ENCODE measurements around the gene ZNF184. TPM values are rescaled to one million over a fixed set of nuclear protein-coding genes. Genes with fewer than 3 reads are reported as not detected.

Gene ZNF184
- total RNA-seq, 1 experiment from 2014 or later: 10.2 TPM

DNA sequence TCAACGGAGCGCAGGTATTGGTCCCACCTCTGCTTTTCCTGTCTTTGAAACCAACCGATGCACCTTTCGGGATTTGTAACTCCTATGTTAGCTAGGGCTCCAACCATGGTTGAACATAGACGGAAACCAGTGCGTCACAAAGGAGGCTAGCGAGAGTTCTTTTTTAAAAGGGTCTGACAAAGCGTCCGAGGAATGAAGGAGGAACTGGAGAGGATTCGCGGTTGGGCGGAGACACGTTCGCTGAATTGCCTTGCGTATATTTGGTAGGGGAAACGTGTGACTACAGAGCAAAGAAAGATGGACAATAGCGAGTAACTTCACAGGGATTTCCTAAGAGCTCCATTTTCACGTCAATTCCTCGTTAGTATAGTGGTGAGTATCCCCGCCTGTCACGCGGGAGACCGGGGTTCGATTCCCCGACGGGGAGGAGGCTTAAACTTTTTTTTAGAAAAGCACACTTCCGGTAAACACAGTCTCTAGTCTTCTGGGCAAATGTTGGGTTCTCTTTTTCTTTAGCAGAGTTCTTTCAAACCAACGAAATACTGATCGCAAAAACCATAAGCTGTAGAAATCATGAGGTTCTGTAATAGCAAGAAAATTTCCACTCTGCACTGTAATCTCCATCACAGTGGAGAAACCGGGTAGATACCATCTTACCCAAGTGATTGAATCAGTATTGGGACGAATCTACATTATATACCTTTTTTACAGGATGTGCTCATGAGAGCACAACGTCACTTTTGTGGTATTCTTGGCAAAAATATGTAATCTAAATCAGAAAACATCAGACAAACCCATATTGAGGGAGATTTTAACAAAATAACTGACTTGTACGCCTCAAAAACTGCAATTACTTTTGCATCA is 6.6 kb upstream of the ZNF184 start:
- DNase-seq (ENCODE audit: low spot score): peak; percentile 82

- DNase-seq (ENCODE audit: low spot score): peak; percentile 91
Measured at GRCh38 chr6:27478706-27479318, 5.9 kb upstream of the ZNF184 start.

GRCh38 chr6:27478141-27478705 is 5.3 kb upstream of the ZNF184 start:
- DNase-seq (ENCODE audit: low spot score): no peak

- no peak for DNase-seq (ENCODE audit: low spot score)
Measured at GRCh38 chr6:27477318-27478013, 4.6 kb upstream of the ZNF184 start.

GRCh38 chr6:27476090-27476489 is 3.2 kb upstream of the ZNF184 start:
- DNase-seq (ENCODE audit: low spot score): no peak

DNA sequence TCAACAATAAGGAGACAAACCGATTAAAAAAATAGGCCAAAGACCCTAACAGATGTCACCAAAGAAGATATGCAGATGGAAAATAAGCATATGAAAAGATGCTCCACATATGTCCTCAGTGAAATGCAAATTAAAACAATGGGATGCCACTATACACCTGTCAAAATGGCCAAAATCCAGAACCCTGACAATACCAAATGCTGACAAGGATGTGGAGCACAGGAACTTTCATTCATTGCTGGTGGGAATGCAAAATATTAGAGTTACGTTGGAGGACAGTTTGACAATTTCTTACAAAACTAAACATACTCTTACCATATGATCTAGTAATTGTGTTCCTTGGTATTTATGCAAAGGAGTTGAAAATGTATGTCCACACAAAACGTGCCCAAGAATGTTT is 1.8 kb upstream of the ZNF184 start:
- no peak for DNase-seq (ENCODE audit: low spot score)

GRCh38 chr6:27474172-27474465 is 1.2 kb upstream of the ZNF184 start:
- no peak for DNase-seq (ENCODE audit: low spot score)

DNA sequence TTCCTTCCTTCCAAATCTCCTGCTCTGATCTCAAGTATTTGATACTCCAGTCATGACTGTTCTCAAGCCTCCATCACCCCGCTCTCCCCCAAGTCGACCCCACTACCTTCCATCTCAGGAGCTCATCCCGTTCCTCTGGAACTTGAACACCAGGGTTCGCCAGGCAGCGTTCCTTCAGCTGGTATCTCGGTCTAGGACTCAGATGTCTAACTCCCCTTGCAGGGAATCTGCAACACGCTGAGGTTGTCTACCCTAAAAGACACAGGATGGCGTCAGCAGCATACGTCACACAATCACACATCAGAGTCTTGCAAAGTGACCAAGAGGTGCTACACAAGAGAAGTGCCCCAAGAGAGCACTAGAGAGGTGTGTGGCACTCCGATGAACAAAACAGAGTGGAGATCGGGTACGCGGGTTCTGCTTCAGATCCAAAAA is 706 bp downstream of the ZNF184 start:
- peak; percentile 78 for DNase-seq (ENCODE audit: low spot score)

DNA sequence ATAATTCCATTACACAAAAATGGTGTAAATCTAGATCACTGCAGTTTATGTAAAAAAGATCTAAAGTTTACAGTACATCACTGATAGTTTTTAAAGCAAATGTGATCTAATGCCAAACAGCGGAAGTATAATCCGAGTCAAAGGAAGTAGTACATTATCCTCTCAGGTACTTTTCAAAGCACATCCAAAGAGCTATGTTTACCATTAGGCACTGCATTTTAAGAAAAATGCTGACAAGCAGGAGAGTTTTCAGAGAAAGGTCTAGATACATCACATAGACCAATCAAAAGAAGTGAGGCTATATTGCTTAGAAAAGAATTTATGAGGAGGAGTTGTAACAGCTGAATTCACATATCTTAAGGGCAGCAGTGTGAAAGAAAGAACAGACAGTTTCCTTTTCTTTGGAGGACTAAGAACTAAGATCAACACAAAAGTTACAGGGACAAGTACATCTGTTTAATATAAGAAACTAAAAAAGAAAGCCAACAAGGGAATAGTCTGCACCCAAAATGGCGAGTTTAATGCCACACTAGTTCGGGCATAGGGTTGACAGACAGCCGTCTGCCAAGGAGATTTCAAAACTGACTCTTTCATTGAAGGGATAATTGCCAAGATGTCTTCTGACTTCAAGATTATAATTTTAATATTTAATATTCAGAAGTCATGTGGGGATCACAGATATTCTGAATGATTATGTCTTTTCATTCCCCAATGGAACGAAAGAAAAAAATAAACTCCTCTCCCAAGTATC is 1.4 kb downstream of the ZNF184 start:
- DNase-seq (ENCODE audit: low spot score): no peak

- no peak for DNase-seq (ENCODE audit: low spot score)
Measured at GRCh38 chr6:27470023-27470422, 2.9 kb downstream of the ZNF184 start.

- DNase-seq (ENCODE audit: low spot score): no peak
Measured at GRCh38 chr6:27468334-27468733, 4.6 kb downstream of the ZNF184 start.

DNA sequence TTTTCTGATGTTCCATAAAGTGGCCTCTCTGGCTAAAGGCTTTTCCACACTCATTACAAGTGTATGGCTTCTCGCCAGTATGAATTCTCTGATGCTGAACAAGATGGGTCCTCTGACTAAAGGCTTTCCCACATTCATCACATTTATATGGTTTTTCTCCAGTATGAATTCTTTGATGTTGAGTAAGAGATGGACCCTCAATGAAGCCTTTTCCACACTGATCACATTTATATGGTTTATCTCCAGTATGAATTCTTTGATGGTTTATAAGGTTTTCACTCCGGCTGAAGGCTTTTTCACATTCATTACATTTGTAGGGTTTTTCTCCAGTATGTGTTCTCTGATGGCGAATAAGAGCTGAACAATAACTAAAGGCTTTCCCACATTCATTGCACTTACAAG is 20.4 kb downstream of the ZNF184 start:
- no peak for DNase-seq (ENCODE audit: low spot score)

DNA sequence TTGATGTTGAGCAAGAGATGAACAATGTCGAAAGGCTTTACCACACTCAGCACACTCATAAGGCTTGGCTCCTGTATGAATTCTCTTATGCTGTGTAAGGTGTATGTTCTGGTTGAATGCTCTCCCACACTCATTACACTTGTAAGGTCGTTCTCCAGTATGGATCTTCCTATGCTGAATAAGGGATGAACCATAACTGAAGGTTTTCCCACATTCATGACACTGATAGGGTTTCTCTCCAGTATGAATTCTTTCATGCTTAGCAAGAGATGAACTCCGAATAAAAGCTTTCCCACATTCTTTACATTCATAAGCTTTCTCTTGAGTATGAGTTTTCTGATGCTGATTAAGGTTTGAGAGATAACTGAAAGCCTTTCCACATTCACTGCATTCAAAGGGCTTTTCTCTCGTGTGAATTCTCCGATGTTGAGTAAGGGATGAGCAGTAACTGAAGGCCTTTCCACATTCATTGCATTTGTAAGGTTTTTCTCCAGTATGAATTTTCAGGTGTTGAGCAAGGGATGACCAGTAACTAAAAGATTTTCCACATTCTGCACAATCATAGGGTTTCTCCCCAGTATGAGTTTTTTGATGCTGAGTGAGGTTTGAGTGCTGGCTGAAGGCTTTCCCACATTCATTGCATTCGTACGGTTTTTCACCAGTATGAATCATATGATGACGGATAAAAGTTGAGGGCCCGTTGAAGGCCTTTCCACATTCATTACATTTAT is 21.1 kb downstream of the ZNF184 start:
- DNase-seq (ENCODE audit: low spot score): no peak

DNA sequence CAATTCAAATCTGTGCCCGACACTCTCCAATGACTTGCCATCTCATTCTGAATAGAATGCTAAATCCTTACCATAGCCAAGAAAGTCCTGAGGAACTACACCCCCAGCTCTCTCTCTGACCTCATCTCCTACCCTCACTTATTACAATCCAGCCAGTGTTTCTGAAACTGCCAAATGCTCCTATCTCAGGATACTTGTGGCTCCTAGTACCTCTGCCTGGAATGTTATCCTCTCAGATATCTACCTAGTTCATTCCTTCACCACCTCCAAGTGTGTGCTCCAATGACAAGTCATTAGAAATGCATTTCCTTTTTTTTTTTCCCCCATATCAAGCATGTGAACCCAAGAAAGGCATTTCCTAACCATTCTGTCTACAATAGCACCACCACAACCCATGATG is 24.4 kb downstream of the ZNF184 start:
- no peak for DNase-seq (ENCODE audit: low spot score)

GRCh38 chr6:27442932-27443331 is 30.0 kb downstream of the ZNF184 start:
- no peak for DNase-seq (ENCODE audit: low spot score)

GRCh38 chr6:27441001-27441400 is 31.9 kb downstream of the ZNF184 start:
- DNase-seq (ENCODE audit: low spot score): no peak

DNA sequence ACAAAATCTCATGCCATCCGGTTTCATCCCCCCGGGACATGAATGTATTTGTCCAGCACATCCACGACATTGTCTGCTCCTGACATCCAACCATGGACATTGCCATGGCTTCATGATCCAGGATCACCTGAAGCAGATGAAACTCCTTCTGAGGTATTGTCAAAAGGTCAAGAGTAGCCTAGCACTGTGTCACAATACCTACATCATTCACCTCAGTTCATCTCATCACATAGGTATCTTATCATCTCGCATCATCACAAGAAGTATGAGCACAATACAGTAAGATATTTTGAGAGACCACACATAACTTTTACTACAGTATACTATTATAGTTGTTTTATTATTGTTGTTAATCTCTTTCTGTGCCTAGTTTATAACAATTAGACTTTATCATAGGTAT is 33.5 kb downstream of the ZNF184 start:
- no peak for DNase-seq (ENCODE audit: low spot score)

GRCh38 chr6:27433714-27434113 is 39.2 kb downstream of the ZNF184 start:
- no peak for DNase-seq (ENCODE audit: low spot score)

GRCh38 chr6:27428966-27429365 is 43.9 kb downstream of the ZNF184 start:
- DNase-seq (ENCODE audit: low spot score): no peak

GRCh38 chr6:27428502-27428901 is 44.4 kb downstream of the ZNF184 start:
- DNase-seq (ENCODE audit: low spot score): no peak

- no peak for DNase-seq (ENCODE audit: low spot score)
Measured at GRCh38 chr6:27426045-27426620, 46.8 kb downstream of the ZNF184 start.

All from H4 (cell line).